GM10847 (cell line): ENCODE results near the gene MCRIP1.

ENCODE experiments used
- POLR2A ChIP-seq: IDR thresholded peaks from 2 replicates; pipeline ENCODE4 v1.6.1; 2011; ENCODE audit not compliant: insufficient read length; ENCODE audit errors: extremely low read depth

MCRIP1 gene

DNA sequence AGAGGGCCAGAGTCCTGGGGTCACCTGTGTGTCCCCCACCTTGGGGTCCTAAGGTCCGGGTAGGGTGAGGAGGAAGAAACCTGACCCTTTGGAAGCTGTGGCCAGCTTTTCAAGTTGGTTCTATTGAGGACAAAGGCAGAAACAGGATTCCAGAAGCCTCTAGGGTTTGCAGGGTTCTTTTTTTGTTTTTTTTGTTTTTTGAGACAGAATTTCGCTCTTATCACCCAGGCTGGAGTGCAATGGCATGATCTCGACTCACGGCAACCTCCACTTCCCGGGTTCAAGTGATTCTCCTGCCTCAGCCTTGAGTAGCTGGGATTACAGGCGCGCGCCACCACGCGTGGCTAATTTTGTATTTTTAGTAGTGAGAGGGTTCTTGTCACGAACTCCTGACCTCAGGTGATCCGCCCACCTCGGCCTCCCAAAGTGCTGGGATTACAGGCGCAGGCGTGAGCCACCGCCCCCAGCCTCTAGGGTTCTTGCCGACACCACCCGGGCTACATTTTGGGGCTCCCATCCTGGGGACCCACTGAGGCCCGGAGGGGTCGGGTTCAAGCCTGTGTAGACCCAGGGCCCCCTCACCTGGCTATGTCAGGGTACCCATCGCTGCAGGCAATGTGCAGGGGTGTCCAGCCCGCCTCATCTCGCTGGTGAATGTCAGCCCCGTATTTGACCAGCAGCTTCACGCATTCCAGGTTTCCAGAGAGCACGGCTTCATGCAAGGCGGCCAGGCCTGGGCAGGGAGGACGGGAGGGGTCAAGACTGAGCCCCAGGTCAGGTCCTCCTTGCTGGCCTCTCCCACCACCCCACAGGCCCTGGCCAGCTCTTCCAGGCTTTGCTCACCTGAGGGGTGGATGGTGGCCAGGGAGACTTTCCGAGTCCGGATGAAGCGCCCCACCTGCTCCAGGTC, 1.1 kb upstream of the MCRIP1 start:
- no peak for TF ChIP-seq POLR2A

DNA sequence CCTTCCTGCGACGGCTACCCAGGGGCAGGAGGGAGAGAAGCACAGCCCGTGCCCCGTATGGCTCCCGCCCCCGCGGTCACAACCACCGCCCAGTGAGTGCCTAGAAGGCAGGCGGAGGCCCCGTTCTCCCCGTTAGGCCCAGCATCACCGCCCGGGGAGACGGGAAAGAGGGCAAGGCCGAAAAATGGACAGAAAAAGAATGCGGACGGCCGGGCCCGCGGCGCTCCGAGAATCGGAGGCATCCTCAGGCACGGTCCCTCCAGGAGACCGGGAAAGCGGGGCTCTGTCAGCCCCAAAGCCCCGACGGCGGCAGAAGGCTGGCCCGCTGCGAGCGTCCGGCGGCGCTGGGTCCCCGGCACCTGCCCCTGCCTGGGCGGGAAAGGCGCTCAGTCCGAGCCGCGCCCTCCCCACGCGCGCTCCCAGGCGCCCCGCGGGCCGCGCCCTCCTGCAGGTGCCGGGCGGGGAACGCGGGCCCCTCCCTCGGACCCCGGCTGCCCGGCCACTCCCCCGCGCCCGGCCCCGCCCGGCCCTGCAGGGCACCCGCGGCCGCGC, 407 bp downstream of the MCRIP1 start:
- no peak for TF ChIP-seq POLR2A

DNA sequence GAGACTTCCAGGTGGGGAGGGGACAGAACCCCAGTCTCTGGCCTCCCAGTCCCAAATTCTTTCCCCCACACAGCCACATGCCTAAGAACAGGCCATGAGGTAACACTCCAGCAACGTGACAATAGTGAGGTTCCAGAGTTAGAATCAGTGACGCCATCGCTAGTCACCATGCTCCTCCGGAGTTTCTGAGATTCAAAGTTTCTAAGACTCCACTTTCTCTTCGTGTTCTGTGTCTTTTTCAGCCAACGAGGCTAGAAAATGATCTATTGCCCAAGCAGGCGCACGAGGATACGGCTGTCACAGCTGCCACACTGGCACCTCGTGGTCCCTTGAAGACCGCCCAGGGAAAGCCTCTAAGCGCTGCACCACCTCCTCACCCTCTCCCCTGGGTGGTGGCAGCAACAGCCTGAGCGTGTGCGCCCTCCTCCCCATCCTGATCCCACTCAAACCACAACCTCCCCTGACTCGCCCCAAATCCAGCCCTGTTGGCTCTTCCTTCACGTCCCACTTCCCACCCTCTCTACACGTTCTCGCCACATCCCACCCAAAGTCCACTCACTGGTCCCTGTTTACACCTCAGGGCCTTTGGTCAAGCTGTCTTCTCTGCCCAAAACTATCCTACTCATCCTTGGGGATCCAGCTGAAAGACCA, 1.0 kb downstream of the MCRIP1 start:
- TF ChIP-seq POLR2A: no peak

DNA sequence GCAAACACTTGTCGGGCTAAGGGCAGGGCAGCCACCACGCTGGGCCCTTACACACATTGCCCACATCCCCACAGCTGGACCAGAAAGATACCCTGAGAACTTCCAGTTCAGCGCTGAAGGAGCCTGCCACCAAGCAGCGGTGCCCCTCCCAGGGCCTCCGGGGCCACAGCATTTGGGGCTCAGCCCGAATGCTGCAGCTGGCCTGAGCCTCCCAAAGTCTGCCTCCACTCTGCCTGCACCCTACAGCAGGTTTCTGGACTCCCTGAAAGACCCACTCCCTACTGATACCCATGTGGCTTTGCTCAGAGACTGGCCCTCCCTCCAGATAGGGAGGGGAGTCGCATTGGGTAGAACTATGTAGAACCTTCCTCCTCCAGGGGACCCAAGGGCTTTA, 1.5 kb downstream of the MCRIP1 start:
- TF ChIP-seq POLR2A: no peak

DNA sequence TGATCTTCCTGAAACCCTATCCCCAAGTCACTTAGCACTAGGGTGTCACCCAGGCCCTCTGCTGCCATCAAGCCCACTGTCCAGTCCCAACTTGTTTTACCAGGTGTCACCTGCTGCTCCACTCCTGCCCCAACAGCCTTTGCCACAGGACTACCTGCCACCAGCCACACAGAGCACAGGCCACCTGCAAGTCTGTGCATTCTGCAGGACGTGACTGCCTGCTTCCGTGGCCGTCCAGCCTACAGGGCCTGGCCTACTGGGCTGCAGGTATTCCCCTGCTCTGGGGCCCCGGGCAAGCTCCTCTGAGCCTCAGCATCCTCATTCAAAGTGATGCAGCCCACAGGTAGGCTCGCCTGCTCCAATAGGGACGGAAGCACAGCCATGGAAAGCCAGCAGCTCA, 3.2 kb downstream of the MCRIP1 start:
- TF ChIP-seq POLR2A: no peak

DNA sequence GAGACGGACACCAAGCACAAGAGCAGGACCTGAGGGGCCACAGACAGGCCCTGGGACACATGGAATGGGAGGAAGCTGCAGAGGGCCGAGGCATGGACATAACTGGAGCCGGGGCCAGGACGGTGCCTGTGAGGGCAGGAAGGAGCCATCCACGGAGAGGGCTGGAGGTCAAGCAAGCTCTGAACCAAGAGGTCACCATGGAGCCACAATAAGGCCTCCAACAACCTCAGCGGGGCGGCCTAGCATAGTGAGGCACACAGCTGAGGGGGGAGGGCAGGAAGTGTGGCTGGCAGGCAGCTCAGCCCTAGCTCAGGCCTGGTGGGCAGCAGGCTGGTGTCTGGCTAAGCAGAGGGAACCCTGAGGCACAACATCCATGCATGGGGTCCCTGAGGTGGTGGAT, 4.4 kb downstream of the MCRIP1 start:
- TF ChIP-seq POLR2A: no peak

DNA sequence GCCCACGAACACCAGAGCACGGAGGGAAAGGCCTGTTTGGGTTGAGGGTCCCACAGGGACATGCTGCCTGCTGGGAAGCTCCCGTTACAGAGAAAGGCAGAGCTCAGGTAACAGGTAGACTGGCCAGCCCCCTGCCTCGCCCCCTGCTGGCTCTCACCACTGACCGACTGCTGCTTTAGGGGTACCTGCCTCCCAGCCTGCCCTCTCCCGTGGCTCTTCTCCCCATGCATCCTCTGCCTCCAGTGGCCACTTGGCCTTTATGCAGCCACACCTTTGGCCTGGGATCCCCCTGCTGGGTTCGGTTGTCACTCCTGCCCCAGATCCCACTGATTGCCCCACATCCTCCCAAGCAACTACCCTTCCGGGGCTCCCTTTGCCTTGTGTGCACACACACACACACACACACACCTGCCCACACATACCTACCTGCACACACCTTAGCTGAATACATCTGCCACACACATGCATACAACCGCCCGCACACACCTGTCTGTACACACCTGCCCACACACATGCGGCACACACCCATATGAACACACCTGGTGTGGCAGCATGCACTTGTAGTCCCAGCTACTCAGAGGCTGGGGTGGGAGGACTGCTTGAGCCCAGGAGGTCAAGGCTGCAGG, 7.1 kb downstream of the MCRIP1 start:
- no peak for TF ChIP-seq POLR2A

DNA sequence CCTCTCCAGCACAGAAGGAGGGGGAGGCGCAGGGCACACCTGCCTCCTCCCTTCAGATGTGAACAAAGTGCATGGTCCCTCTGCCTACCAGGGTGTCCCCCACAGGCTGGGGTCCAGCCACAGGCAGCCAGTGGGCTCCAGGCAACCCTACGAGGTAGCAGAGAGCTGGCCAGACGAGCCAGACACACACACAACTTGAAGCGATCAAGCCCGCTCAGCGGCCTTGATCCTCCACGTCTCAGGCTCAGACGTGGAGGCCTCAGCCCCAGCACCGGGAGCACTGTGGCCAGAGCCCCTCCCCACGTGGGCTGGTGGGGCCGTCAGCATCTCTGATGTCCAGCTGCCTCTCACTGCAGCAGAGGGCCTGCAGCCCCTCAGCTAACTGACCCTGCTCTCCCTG, 8.5 kb downstream of the MCRIP1 start:
- TF ChIP-seq POLR2A: no peak

DNA sequence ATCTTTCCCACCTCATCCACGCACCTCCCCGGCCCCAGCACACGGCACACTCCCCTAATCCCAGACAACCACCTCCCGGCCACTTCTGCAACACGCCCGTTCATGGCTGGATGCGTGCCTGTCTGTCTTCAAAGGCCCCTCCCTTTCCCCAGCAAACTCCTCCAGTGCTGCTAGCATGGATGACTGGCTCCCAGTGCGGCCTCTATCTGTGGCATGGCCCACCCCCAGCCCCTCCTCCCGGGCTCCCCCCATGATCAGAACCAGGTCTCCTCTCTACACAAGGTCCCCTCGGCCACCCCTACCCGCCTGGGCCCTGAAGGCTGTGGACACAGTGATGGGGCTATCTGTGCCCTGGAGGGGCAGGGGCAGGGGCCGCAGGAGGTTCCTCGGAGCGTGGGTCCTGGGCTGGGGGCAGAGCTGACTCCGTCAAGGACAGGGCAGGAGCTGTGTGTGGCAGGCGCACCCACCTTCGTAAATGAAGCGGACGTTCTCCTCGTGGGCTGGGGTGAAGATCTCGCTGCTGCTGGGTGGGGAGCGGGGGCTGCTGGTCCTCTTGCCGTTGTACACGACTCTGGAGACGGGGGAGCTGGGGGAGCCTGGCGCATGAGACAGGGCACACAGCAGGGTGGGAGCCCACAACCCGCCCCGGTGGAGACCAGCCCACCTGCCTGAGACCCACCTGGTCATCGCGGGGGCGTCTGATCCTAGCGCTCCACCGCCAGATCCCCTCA, 9.1 kb downstream of the MCRIP1 start:
- TF ChIP-seq POLR2A: no peak

DNA sequence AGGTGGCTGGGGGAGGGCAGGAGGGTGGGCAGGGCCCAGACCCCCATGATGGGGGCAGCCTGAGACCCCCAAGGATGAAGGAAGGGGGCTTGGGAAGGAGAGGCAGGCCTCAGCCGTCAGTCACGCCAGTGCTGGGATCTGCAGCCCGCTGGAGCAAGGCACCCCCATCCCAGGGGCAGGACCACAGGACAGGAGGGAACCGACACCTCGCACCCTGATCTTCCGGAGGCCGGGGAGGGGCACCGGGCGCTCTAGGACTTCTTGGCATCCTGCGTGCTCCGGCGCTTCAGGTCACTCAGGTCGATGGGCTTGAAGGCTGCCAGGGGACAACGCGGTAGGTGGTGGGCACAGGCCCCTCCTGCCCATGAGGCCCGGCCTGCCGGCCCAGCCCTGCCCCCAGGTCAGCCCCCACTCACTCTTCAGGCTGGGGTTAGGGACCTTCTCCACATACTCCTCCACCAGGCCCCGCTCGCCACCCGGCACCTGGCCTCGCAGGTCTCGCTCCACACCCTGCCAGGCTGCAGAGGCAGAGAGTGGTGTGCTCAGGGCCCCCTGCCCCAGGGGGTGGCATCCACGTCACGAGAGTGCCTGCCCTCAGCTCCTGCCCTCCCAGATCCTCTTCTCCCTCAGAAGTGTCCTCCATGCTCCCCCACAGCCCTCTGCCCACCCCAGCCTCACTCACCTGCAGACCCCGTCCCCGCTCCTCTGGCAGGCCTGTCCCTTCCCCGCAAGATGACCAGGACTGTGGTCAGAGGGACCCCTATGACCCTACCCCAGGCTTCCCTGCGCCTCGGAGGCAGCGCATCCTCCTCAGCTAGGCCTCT, 9.9 kb downstream of the MCRIP1 start:
- no peak for TF ChIP-seq POLR2A

DNA sequence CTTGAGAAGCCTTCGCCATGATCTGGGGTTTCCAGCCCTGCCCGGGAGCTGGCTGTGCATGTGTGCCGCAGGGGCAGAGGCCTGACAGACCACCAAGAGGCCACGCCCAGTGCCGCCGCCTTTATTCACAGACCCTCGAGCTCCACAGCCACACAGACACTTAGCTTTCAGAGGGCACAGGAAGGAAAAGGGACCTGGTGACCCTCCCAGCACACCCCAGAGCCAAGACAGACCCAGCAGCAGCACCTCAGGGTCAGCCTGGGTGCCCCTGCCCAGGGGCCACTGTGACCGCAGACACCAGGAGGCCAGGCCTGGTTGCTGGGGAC, 10.8 kb downstream of the MCRIP1 start:
- TF ChIP-seq POLR2A: no peak

DNA sequence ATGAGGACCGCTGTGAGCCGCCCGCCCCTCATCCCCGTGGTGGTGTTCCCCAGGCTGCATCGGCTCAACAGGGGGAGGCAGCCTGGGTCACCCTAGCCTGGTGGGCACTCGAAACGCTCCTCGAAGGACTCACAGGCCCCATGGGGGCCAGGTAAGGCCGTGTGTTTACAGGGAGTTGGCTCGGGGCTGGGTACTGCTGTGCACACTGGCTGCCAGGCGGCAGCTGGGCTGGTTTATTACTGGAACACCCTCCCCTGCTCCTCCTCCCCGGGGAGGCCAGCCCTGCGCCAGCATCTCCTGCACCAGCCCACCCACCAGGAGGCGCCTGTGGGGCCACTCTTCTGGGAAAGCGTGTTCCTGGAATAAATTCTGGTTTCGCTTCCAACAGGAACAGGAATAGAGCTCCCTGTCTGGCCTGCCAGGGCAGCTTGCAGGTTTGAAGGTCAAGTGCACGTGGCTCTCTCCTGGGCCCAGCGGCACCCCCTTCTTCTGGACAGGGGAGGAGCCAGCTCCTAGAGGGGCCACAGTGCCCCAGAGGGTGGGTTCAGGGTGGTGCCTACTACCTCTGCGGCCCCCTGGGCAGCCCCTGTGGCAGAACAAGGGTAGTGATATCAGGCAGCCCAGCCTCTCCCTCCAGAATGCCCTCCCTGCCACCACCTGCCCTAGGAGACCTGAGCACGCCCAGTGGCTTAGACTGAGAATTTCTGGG, 11.3 kb downstream of the MCRIP1 start:
- TF ChIP-seq POLR2A: no peak

DNA sequence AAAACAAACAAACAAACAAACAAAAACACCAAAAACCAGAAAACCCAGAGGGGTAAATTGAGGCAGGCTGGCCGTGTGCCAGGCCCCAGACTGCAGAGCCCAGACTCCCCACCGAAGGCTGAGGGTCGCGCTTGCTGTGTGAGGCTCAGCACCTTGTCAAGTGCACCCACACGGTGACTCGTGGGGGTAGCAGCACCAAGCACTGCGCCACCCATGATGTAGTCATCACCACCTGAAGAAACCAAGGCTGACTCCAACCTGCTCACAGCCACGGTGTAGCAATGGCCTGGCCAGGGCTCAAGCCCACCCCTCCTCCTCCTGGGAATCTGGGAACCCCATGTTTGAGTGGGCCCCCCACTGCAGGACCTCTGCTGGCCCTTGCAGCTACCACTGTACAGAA, 11.9 kb downstream of the MCRIP1 start:
- no peak for TF ChIP-seq POLR2A

DNA sequence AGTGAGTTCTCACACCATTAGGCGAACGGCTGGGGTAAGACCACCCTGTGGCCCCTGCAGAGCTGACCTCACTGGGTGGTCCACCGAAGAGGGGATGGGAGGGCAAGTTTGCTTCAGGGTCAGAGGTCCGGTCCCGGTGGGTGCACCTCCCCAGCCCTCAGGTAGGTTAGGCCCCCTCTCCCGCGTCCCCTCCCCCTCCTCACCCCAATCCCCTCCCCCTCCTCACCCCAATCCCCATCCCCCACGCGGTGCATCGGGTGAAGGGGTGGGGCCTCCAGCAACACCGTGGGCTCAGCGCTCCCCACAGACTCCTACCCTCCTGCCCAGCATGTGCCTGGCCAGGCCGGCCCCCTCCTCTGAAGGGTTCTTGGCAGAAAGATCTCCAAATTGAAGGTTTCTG, 13.4 kb downstream of the MCRIP1 start:
- no peak for TF ChIP-seq POLR2A
